K562 (cell line): Measurements from ENCODE around the gene TMC4. TPM values are rescaled to one million over a fixed set of nuclear protein-coding genes. Genes with fewer than 3 reads are reported as not detected.

Experiments used
- CCNT2 ChIP-seq: IDR thresholded peaks from 2 replicates; pipeline ENCODE4 v1.6.1; 2011; ENCODE audit warnings: borderline replicate concordance, low read depth, mild to moderate bottlenecking, moderate library complexity, mixed read lengths, low read length; ENCODE audit not compliant: insufficient read length; ENCODE audit errors: extremely low read depth
- ELF2 ChIP-seq: fragments of 250-450 bp; sonication (Bioruptor Pico); IDR thresholded peaks from 2 replicates; pipeline ENCODE4 v1.5.0; 2021; ENCODE audit warnings: mild to moderate bottlenecking
- ELF4 ChIP-seq: fragments of 450-650 bp; formaldehyde crosslinking; IDR thresholded peaks from 2 replicates; pipeline ENCODE4 v1.4.0; 2022; ENCODE audit warnings: missing genetic modification characterization
- GATAD2B ChIP-seq: fragments of 450-650 bp; IDR thresholded peaks from 2 replicates; pipeline ENCODE4 v1.6.1; 2017; ENCODE audit warnings: mild to moderate bottlenecking, borderline replicate concordance
- KAT7 ChIP-seq: sonication (generic); formaldehyde crosslinking; IDR thresholded peaks from 2 replicates; pipeline ENCODE4 v1.8.0; 2022; ENCODE audit warnings: missing genetic modification reagents, mild to moderate bottlenecking, borderline replicate concordance
- PCBP2 ChIP-seq: fragments of 200-400 bp; formaldehyde crosslinking; IDR thresholded peaks from 2 replicates; pipeline ENCODE4 v1.6.1; 2018; ENCODE audit warnings: low read length, low read depth, mild to moderate bottlenecking, moderate library complexity; ENCODE audit not compliant: poor library complexity, severe bottlenecking
- POLR3A ChIP-seq: IDR thresholded peaks from 2 replicates; pipeline ENCODE4 v1.6.1; 2011; ENCODE audit warnings: borderline replicate concordance, mild to moderate bottlenecking, moderate library complexity; ENCODE audit not compliant: insufficient read length, insufficient read depth; ENCODE audit errors: extremely low read depth
- SRSF3 ChIP-seq: fragments of 200-400 bp; formaldehyde crosslinking; IDR thresholded peaks from 2 replicates; pipeline ENCODE4 v1.6.1; 2016; ENCODE audit warnings: mild to moderate bottlenecking, low read length, moderate library complexity; ENCODE audit not compliant: insufficient read depth
- TSHZ1 ChIP-seq: fragments of 250-450 bp; sonication (Bioruptor Pico); IDR thresholded peaks from 2 replicates; pipeline ENCODE4 v1.4.0; 2020; ENCODE audit warnings: mild to moderate bottlenecking, moderate library complexity
- ZBTB12 ChIP-seq: fragments of 250-450 bp; sonication (Bioruptor Pico); IDR thresholded peaks from 2 replicates; pipeline ENCODE4 v1.4.0; 2020
- ZNF140 ChIP-seq: fragments of 250-450 bp; sonication (Bioruptor Pico); IDR thresholded peaks from 2 replicates; pipeline ENCODE4 v1.8.0; 2021; ENCODE audit warnings: moderate library complexity, mild to moderate bottlenecking, inconsistent platforms
- ZNF609 ChIP-seq: sonication (generic); formaldehyde crosslinking; IDR thresholded peaks from 2 replicates; pipeline ENCODE4 v1.8.1; 2023; ENCODE audit warnings: missing genetic modification reagents, mild to moderate bottlenecking, borderline replicate concordance
- ZNF740 ChIP-seq, 3 experiments: fragments of 200-800 bp in 1 of 3; sonication (Bioruptor generic) in 1 of 3; sonication (generic) in 1 of 3; formaldehyde crosslinking in 1 of 3; IDR thresholded peaks; 2 replicates each; pipeline versions ENCODE4 v1.6.1 to v1.8.0; 2016 to 2022; ENCODE audit warnings: mild to moderate bottlenecking in 2 of 3, missing compliant biosample characterization in 2 of 3, missing genetic modification characterization in 2 of 3, missing genetic modification reagents in 1 of 3
- polyA plus RNA-seq, 8 experiments: library from polyadenylated mRNA; depleted of rRNA in 4 of 8; stranded (reverse) in 5 of 8; unstranded in 3 of 8; fragments of >200 nt; fragmentation: Nextera tagmentation in 2 of 8; fragmentation: Illumina TruSeq in 1 of 8; extraction: Ambion mirVana in 2 of 8; extraction: Trizol in 1 of 8; gene quantifications; 2 replicates each; pipeline versions ENCODE4 v1.2.1 to v1.2.3, GENCODE V29; 2011 to 2014; ENCODE audit warnings: inconsistent platforms in 1 of 8, missing spikeins in 1 of 8
- total RNA-seq, 7 experiments: library from RNA; depleted of rRNA in 6 of 7; stranded (reverse); fragments of >200 nt in 6 of 7; fragmentation: Illumina TruSeq in 2 of 7; extraction: Trizol in 2 of 7; gene quantifications; 2 replicates each; pipeline versions ENCODE4 v1.2.1 to v1.2.3, GENCODE V29; 2011 to 2021; ENCODE audit warnings: low replicate concordance in 1 of 7

TMC4 gene
- total and polyA plus RNA-seq, 9 of the 15 experiments (the other 6 are each of a cell fraction or from before 2014, with no cell fraction given): 0.12 to 0.79 (median 0.36) TPM; not detected in 2

GRCh38 chr19:54159352-54160181 is 13.4 kb downstream of the TMC4 start, which contains the start of gene LENG1 (continued):
- TF ChIP-seq ZNF609 (CRISPR knock-in tag) (no peak), POLR3A (no peak), ZNF140 (no peak), ELF4 (CRISPR knock-in tag) (peak; percentile 38; the same call in 1 of the 2 replicates), GATAD2B (no peak), TSHZ1 (CRISPR knock-in tag) (no peak), ZNF740 (CRISPR knock-in tag; IDR thresholded peaks at IDR 0.05) (0 out of 2 replicates have a peak, but pooled peaks have one; percentile 48), ZNF740 (tag; IDR thresholded peaks at IDR 0.05) (no peak), PCBP2 (no peak), KAT7 (CRISPR knock-in tag) (no peak), CCNT2 (peak; percentile 71), ZBTB12 (peak; percentile 42; the same call in 1 of the 2 replicates), SRSF3 (no peak), ELF2 (peak; percentile 86)
